ENCODE data around the gene TMEM220.

GRCh38 chr17:10664571-10664970 lies 65.3 kb downstream of the TMEM220 start:
- TF ChIP-seq ZNF274 (IDR thresholded peaks at IDR 0.05; ENCODE audit: low read depth, low read length) (no peak), YY1 (IDR thresholded peaks at IDR 0.05; ENCODE audit: insufficient read depth, insufficient read length) (no peak), SUZ12 (IDR thresholded peaks at IDR 0.05; ENCODE audit: extremely low read depth, insufficient read depth, insufficient read length) (no peak)

Measured in NT2/D1 (cell line).